Kidney tubule cell (primary cell): ENCODE results near the gene EIF5A.

Source experiments
- DNase-seq: peaks from one replicate; pipeline ENCODE4 v3.0.0-alpha.2; 2018; ENCODE audit warnings: low spot score

EIF5A gene

DNA sequence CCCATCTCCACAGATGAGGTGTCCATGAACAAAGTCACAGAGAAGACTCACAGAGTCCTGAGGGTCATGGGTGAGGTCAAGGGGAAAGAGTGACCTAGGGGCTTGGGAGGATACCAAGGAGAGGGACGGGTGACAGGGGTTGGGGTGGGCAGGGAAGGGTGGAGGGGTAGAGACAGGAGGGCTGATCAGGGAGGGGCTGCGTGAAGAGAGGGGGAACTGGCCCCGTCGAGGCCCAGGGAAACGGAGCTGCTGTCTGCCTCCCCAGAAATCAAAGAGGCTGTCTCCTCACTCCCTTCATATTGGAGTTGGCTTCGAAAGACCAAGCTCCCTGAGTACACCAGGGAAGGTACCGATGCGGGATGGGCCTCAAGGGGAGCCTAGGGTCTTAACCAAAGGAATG is 48.1 kb downstream of the EIF5A start:
- DNase-seq = no peak

DNA sequence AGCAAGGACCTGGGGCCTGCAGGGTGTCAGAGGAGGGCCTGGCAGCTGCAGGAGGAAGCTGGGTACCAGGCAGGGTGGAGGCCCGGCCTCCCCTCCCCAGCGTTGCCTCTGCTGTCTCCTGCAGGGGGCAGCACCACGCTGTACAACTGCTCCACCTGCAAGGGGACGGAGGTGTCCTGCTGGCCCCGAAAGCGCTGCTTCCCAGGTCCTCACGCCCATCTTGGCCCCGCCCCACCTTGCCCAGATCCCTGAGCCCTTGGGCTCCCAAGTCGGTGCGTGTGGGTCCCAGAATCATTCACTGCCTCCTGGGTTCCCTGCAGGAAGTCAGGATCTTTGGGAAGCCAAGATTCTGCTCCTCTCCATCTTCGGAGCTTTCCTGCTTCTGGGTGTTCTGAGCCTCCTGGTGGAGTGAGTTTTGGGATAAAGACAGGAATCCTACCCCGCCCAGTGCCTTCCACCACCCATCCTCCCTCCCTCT is 48.7 kb downstream of the EIF5A start:
- peak; percentile 87 for DNase-seq

DNA sequence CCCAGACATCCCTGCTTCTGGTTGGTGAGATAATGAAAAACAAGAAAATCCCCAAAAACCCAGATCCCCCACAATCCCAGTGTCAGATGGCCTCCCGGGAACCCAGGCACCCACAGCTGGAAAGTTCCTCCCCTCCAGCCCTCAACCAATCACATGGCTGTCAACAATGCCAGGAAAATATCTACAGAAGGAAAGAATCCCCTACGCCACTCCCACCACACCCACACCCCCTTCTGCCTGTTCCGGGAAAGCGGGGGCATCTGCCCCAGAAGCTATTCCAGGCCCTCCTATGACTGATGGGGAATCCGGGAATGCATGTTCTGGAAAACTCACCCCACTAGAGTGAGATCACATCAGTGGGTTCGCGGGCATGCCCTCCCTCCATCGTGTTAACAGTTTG is 49.3 kb downstream of the EIF5A start:
- DNase-seq = no peak

DNA sequence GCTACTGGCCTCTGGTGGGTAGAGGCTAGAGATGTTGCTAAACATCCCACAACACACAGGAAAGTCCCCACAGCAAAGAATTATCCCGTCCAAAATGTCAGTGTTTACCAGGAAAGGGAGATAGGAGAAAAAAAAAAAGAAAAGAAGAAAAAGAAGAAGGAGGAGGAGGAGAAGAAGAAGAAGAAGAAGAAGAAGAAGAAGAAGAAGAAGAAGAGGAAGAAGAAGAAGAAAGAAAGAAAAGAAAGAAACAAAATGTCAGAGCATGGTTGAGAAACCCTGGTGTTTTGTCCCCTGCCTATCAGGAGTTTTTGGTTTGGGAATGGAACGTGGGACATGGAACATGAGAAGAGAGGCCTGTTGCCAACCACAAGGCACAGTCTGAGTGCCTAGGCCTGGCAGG is 50.0 kb downstream of the EIF5A start:
- no peak for DNase-seq

DNA sequence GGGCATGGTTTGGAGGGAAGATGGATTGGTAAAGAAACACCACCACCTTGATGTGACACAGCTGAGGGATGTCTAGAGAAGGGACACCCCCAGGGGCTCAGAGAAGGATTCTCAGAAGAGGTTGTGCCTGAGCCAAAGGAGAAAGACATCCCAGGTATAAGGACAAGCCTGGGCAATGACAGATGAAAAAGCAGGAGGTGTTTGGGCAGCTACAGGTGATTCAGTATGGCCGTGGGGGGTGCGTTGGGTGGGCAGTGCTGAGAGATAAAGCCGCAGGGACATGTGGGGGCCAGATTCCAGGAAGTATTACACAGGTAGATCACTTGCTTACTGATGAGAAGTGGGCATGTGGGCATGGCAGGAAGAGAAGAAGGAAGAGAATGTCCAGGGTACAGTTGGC is 54.5 kb downstream of the EIF5A start:
- DNase-seq = no peak
